ENCODE measurements around the gene HRAS.

DNA sequence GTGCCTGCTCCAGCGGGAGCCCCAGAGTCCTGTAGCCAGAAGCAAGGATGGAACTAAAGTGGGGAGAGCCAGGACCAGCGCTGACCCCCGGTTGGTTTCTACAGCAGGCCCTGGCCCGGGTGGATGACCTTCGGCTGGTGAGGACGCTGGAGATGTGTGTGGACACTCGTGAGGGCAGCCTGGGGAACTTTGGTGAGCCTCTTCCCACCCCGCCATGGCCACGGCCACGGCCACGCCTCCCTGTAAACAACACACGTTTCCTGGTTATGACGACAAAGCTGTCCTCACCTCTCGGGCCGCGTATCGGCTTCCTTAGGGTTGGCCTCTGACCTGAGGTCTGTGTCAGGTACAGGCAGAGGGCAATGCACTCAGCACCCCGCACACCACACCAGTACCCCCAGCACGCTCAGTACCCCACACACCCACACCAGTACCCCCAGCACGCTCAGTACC lies 6.1 kb upstream of the HRAS start:
- TF ChIP-seq, protein P1, sequence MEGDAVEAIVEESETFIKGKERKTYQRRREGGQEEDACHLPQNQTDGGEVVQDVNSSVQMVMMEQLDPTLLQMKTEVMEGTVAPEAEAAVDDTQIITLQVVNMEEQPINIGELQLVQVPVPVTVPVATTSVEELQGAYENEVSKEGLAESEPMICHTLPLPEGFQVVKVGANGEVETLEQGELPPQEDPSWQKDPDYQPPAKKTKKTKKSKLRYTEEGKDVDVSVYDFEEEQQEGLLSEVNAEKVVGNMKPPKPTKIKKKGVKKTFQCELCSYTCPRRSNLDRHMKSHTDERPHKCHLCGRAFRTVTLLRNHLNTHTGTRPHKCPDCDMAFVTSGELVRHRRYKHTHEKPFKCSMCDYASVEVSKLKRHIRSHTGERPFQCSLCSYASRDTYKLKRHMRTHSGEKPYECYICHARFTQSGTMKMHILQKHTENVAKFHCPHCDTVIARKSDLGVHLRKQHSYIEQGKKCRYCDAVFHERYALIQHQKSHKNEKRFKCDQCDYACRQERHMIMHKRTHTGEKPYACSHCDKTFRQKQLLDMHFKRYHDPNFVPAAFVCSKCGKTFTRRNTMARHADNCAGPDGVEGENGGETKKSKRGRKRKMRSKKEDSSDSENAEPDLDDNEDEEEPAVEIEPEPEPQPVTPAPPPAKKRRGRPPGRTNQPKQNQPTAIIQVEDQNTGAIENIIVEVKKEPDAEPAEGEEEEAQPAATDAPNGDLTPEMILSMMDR (IDR thresholded peaks at IDR 0.05): no peak
- no peak for TF ChIP-seq POLR2AphosphoS5 (IDR thresholded peaks at IDR 0.05)
